ENCODE data around the gene PRC1. TPM values are rescaled to one million over a fixed set of nuclear protein-coding genes. Genes with fewer than 3 reads are reported as not detected.

The PRC1 gene
- total RNA-seq, 4 donors from 2014 or later, result 3.6 to 12.9 (median 7.2) TPM

GRCh38 chr15:90990446-90990845 lies 3.9 kb downstream of the PRC1 start:
- no peaks in the 10 kb centered on the region for H3K27me3 ChIP-seq
- no peak overlapping the region for H3K27ac ChIP-seq
- no peak for DNase-seq
- no peaks in the 10 kb centered on the region for H3K9me3 ChIP-seq
- no peaks in the 10 kb centered on the region for H3K36me3 ChIP-seq
- no peak for TF ChIP-seq POLR2A (IDR thresholded peaks at IDR 0.05)
- TF ChIP-seq, protein P1, sequence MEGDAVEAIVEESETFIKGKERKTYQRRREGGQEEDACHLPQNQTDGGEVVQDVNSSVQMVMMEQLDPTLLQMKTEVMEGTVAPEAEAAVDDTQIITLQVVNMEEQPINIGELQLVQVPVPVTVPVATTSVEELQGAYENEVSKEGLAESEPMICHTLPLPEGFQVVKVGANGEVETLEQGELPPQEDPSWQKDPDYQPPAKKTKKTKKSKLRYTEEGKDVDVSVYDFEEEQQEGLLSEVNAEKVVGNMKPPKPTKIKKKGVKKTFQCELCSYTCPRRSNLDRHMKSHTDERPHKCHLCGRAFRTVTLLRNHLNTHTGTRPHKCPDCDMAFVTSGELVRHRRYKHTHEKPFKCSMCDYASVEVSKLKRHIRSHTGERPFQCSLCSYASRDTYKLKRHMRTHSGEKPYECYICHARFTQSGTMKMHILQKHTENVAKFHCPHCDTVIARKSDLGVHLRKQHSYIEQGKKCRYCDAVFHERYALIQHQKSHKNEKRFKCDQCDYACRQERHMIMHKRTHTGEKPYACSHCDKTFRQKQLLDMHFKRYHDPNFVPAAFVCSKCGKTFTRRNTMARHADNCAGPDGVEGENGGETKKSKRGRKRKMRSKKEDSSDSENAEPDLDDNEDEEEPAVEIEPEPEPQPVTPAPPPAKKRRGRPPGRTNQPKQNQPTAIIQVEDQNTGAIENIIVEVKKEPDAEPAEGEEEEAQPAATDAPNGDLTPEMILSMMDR (IDR thresholded peaks at IDR 0.05), result no peak
- peaks cover 0 to 6% of the 10 kb centered on the region in 2 donors for H3K4me1 ChIP-seq
- intact Hi-C loops (cut with DNase I), result no loop called here
- H3K4me3 ChIP-seq (replicated peaks in 1 of 3), result no peak overlapping the region
- 97 to 98% methylated on average over 4 of the region's 4 CpGs for WGBS, 2 donors

GRCh38 chr15:90989040-90989768 lies 5.1 kb downstream of the PRC1 start:
- no peak overlapping the region for H3K4me3 ChIP-seq (replicated peaks in 1 of 3)
- no peak overlapping the region for H3K27ac ChIP-seq
- no peaks in the 10 kb centered on the region for H3K36me3 ChIP-seq
- no peak for DNase-seq
- 87 to 91% methylated on average over 7 of the region's 7 CpGs for WGBS, 2 donors
- peaks cover 0 to 6% of the 10 kb centered on the region in 2 donors for H3K4me1 ChIP-seq
- no peak for TF ChIP-seq POLR2A (IDR thresholded peaks at IDR 0.05)
- TF ChIP-seq, protein P1 (IDR thresholded peaks at IDR 0.05), result no peak
- H3K9me3 ChIP-seq, result no peaks in the 10 kb centered on the region
- intact Hi-C loops (cut with DNase I), result no loop called here
- H3K27me3 ChIP-seq, result no peaks in the 10 kb centered on the region

DNA sequence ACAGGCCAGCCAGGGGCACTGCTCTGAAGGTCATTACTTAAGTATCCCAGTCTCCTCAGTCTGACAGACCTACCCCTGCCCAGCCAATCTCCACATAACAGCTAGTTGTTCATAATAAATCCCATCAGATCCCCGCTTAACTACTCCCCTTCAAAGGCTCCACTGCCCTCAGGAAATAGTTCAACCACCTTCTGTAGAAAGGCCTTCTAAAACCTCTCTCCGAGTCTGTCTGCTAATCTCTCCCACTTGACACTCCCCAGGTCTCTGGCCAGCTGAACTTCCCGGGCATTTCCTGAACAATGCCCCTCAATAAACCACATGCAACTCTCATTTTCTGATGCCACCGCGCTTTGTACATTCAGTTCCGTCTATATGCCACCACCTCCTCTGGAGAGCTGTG lies 6.0 kb downstream of the PRC1 start:
- no peak overlapping the region for H3K27ac ChIP-seq
- 62 to 68% methylated on average over 6 of the region's 6 CpGs for WGBS, 2 donors
- no peaks in the 10 kb centered on the region for H3K36me3 ChIP-seq
- DNase-seq, result no peak
- no peak overlapping the region for H3K4me3 ChIP-seq (replicated peaks in 1 of 3)
- peaks cover 0 to 1% of the 10 kb centered on the region in 2 donors for H3K4me1 ChIP-seq
- TF ChIP-seq, protein P1 (IDR thresholded peaks at IDR 0.05), result no peak
- TF ChIP-seq POLR2A (IDR thresholded peaks at IDR 0.05), result no peak
- no peaks in the 10 kb centered on the region for H3K9me3 ChIP-seq
- H3K27me3 ChIP-seq, result no peaks in the 10 kb centered on the region
- intact Hi-C loops (cut with DNase I), result no loop called here

- H3K4me1 ChIP-seq, result no peaks in the 10 kb centered on the region
- TF ChIP-seq POLR2A (IDR thresholded peaks at IDR 0.05), result no peak
- TF ChIP-seq, protein P1 (IDR thresholded peaks at IDR 0.05), result no peak
- H3K27me3 ChIP-seq, result no peaks in the 10 kb centered on the region
- WGBS, 2 donors, result 69 to 72% methylated on average over 7 of the region's 7 CpGs
- no peak overlapping the region for H3K27ac ChIP-seq
- no peaks in the 10 kb centered on the region for H3K36me3 ChIP-seq
- no peak for DNase-seq
- no peaks in the 10 kb centered on the region for H3K9me3 ChIP-seq
- no peak overlapping the region for H3K4me3 ChIP-seq (replicated peaks in 1 of 3)
- intact Hi-C loops (cut with DNase I), result no loop called here
Observed at GRCh38 chr15:90987561-90988141, 6.7 kb downstream of the PRC1 start.

DNA sequence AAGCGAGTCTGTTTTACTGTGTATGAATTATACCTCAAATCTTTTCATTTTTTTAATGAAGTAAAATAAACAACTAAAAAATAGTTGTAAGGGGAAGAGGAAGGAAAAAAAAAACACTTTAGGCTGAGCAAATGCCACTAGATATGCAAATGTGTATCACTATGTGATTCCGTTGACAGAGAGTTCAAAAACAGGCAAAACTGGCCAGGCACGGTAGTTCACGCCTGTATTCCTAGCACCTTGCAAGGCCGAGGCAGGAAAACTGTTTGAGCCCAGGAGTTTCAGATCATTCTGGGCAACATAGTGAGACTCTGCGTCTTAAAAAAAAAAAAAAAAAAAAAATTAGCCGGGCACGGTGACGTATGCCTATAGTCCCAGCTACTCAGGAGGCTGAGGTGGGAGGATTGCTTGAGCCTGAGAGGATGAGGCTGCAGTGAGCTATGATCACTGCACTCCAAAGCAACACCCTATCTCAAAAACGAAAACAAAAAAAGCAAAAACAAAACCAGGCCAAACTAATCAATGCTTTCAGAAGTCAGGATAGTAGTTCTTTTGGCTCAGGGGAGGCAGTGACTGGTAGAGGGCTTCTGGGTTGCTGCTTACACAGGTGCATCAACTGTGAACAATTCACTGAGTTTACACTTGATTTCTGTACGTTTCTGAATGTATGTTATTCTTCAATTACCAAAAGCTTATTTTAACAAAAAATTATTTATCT lies 7.4 kb downstream of the PRC1 start:
- 78 to 85% methylated on average over 11 of the region's 11 CpGs for WGBS, 2 donors
- H3K27me3 ChIP-seq, result no peaks in the 10 kb centered on the region
- no peak overlapping the region for H3K27ac ChIP-seq

More for the DNA sequence above, 7.4 kb downstream of the PRC1 start:
- intact Hi-C loops (cut with DNase I), result no loop called here
- no peaks in the 10 kb centered on the region for H3K4me1 ChIP-seq
- no peaks in the 10 kb centered on the region for H3K9me3 ChIP-seq
- DNase-seq, result no peak
- TF ChIP-seq, protein P1 (IDR thresholded peaks at IDR 0.05), result no peak
- TF ChIP-seq POLR2A (IDR thresholded peaks at IDR 0.05), result no peak
- no peak overlapping the region for H3K4me3 ChIP-seq (replicated peaks in 1 of 3)
- H3K36me3 ChIP-seq, result no peaks in the 10 kb centered on the region
